Endometrium (tissue), 2 donors: ENCODE measurements around the gene CDC34.

Experiments used
- FAIRE-seq: peaks from 2 replicates; lab custom pipeline; 2012; peaks lifted over from hg19 to GRCh38; lab: Jason Lieb, UNC
- donor health status: control.
- donor health status: control.

CDC34 gene

GRCh38 chr19:522726-523125 is 8.8 kb upstream of the CDC34 start:
- no peak for FAIRE-seq

- FAIRE-seq = no peak
These were observed 7.4 kb upstream of the CDC34 start for GRCh38 chr19:524062-524674.

GRCh38 chr19:525029-525428 is 6.5 kb upstream of the CDC34 start:
- no peak for FAIRE-seq

GRCh38 chr19:525857-526419 is 5.6 kb upstream of the CDC34 start:
- FAIRE-seq = no peak

- FAIRE-seq = no peak
These were observed 1.2 kb upstream of the CDC34 start for GRCh38 chr19:530134-531008.

- FAIRE-seq = no peak
These were observed 379 bp upstream of the CDC34 start for GRCh38 chr19:531009-531752.

- FAIRE-seq = no peak
These were observed 1.2 kb downstream of the CDC34 start for GRCh38 chr19:532561-533363.

GRCh38 chr19:533364-534058 is 2.0 kb downstream of the CDC34 start:
- no peak for FAIRE-seq

- FAIRE-seq = no peak
These were observed 2.5 kb downstream of the CDC34 start for GRCh38 chr19:534088-534487.

- no peak for FAIRE-seq
These were observed 3.7 kb downstream of the CDC34 start for GRCh38 chr19:535017-535835.

- no peak for FAIRE-seq
These were observed 4.7 kb downstream of the CDC34 start for GRCh38 chr19:536031-536880.

- FAIRE-seq = no peak
These were observed 5.4 kb downstream of the CDC34 start for GRCh38 chr19:536881-537404.

GRCh38 chr19:538641-539428 is 7.3 kb downstream of the CDC34 start:
- FAIRE-seq = no peak

GRCh38 chr19:539429-540030 is 8.0 kb downstream of the CDC34 start:
- FAIRE-seq = no peak

- no peak for FAIRE-seq
These were observed 9.5 kb downstream of the CDC34 start for GRCh38 chr19:540867-541637.

GRCh38 chr19:541699-542098 is 10.1 kb downstream of the CDC34 start:
- no peak for FAIRE-seq
